CD4-positive, CD25-positive, alpha-beta regulatory T cell (primary cell): ENCODE data around the gene ELMO1. TPM values are rescaled to one million over a fixed set of nuclear protein-coding genes. Genes with fewer than 3 reads are reported as not detected.

Experiments used
- ATAC-seq, 2 donors: fragments of 150-1000 bp; cut with Tn5 transposase; one replicate each; pipeline ENCODE4 v1.10.0; 2021; ENCODE audit warnings: low read depth in 2 of 2, moderate number of reproducible peaks in 2 of 2, moderate library complexity in 1 of 2
- DNase-seq, 3 donors: peaks; one replicate each; pipeline versions ENCODE4 v3.0.0 to v3.0.0-alpha.2; 2012 to 2022; ENCODE audit warnings: mixed read lengths in 1 of 3
- H3K27ac ChIP-seq: one replicate; pipeline ENCODE4 v1.7.0; 2013; ENCODE audit warnings: mild to moderate bottlenecking, low read length; ENCODE audit not compliant: insufficient read depth, poor library complexity, severe bottlenecking
- H3K27me3 ChIP-seq: one replicate; pipeline ENCODE4 v1.7.0; 2013; ENCODE audit warnings: low read length; ENCODE audit not compliant: control insufficient read depth, insufficient read depth
- H3K36me3 ChIP-seq: one replicate; pipeline ENCODE4 v1.7.0; 2013; ENCODE audit warnings: mild to moderate bottlenecking, low read length, moderate library complexity; ENCODE audit not compliant: control insufficient read depth, insufficient read depth
- H3K4me1 ChIP-seq: 2 replicates; pipeline ENCODE4 v1.7.0; 2013; ENCODE audit warnings: mild to moderate bottlenecking, low read length; ENCODE audit not compliant: insufficient read depth, control insufficient read depth, poor library complexity, severe bottlenecking
- H3K4me3 ChIP-seq: one replicate; pipeline ENCODE4 v1.7.0; 2013; ENCODE audit warnings: low read depth, mild to moderate bottlenecking, low read length, moderate library complexity
- H3K9me3 ChIP-seq, 2 experiments: 1 replicate in 1 of 2; 2 replicates in 1 of 2; pipeline ENCODE4 v1.7.0; 2013; ENCODE audit warnings: low read length in 2 of 2, mild to moderate bottlenecking in 1 of 2, moderate library complexity in 1 of 2; ENCODE audit not compliant: control insufficient read depth in 2 of 2
- H3K27ac Mint-ChIP-seq, 3 donors: one replicate each; pipeline ENCODE4 v1.8.0; 2020 to 2022; ENCODE audit warnings: mild to moderate bottlenecking in 3 of 3, mixed read lengths in 3 of 3, moderate library complexity in 2 of 3
- H3K27me3 Mint-ChIP-seq: one replicate; pipeline ENCODE4 v1.8.0; 2022; ENCODE audit warnings: mild to moderate bottlenecking, mixed read lengths
- H3K36me3 Mint-ChIP-seq: one replicate; pipeline ENCODE4 v1.8.0; 2020; ENCODE audit warnings: mixed read lengths
- H3K4me1 Mint-ChIP-seq, 4 donors: one replicate each; pipeline ENCODE4 v1.8.0; 2020 to 2022; ENCODE audit warnings: mixed read lengths in 4 of 4, mild to moderate bottlenecking in 1 of 4
- H3K4me3 Mint-ChIP-seq, 4 donors: one replicate each; pipeline ENCODE4 v1.8.0; 2020 to 2022; ENCODE audit warnings: mild to moderate bottlenecking in 4 of 4, mixed read lengths in 4 of 4, moderate library complexity in 3 of 4
- H3K9me3 Mint-ChIP-seq, 7 donors: one replicate each; pipeline ENCODE4 v1.8.0; 2020 to 2022; ENCODE audit warnings: mixed read lengths in 7 of 7, mild to moderate bottlenecking in 3 of 7, moderate library complexity in 2 of 7
- polyA plus RNA-seq, 4 donors: library from polyadenylated mRNA; unstranded; fragments of 300-500 nt; fragmentation: Illumina TruSeq; gene quantifications; one replicate each; pipeline ENCODE4 v1.2.3, GENCODE V29; 2021
- total RNA-seq: library from RNA; stranded (reverse); gene quantifications from one replicate; pipeline ENCODE4 v1.2.3, GENCODE V29; 2022

The ELMO1 gene
- total and polyA plus RNA-seq, 5 donors from 2014 or later, result 39.5 to 162 (median 53.5) TPM

- no peak overlapping the region for H3K4me3 ChIP-seq
- Mint-ChIP-seq H3K4me3 (no peak overlapping the region), H3K27ac (no peak overlapping the region), H3K27me3 (no peaks in the 10 kb centered on the region), H3K36me3 (peaks cover 22% of the 10 kb centered on the region), H3K4me1 (peaks cover 6 to 27% (median 14%) of the 10 kb centered on the region in 4 donors), H3K9me3 (peaks cover 0 to 2% (median 0%) of the 10 kb centered on the region in 7 donors)
- no peak overlapping the region for H3K27ac ChIP-seq
- no peaks in the 10 kb centered on the region for H3K9me3 ChIP-seq
- H3K36me3 ChIP-seq, result peaks cover 2% of the 10 kb centered on the region
- no peaks in the 10 kb centered on the region for H3K4me1 ChIP-seq
- no peak for ATAC-seq
- DNase-seq, result no peak
- no peaks in the 10 kb centered on the region for H3K27me3 ChIP-seq
Measured at GRCh38 chr7:37062560-37062859, 386.2 kb downstream of the ELMO1 start.

- ATAC-seq (no peak), DNase-seq (no peak)
- Histone ChIP-seq H3K4me3 (no peak overlapping the region), H3K27ac (no peak overlapping the region), H3K9me3 (no peaks in the 10 kb centered on the region), H3K27me3 (no peaks in the 10 kb centered on the region), H3K36me3 (peaks cover 2% of the 10 kb centered on the region), H3K4me1 (no peaks in the 10 kb centered on the region)
- Mint-ChIP-seq H3K27me3 (no peaks in the 10 kb centered on the region), H3K36me3 (peaks cover 22% of the 10 kb centered on the region), H3K4me1 (peaks cover 6 to 27% (median 14%) of the 10 kb centered on the region in 4 donors), H3K9me3 (peaks cover 0 to 2% (median 0%) of the 10 kb centered on the region in 7 donors), H3K27ac (no peak overlapping the region), H3K4me3 (no peak overlapping the region)
Measured at GRCh38 chr7:37061849-37062559, 386.7 kb downstream of the ELMO1 start.

- Mint-ChIP-seq H3K4me3 (no peak overlapping the region), H3K4me1 (peaks cover 6 to 22% (median 9%) of the 10 kb centered on the region in 4 donors), H3K9me3 (peaks cover 0 to 2% (median 0%) of the 10 kb centered on the region in 7 donors), H3K27me3 (no peaks in the 10 kb centered on the region), H3K36me3 (peaks cover 30% of the 10 kb centered on the region), H3K27ac (no peak overlapping the region)
- Histone ChIP-seq H3K9me3 (no peaks in the 10 kb centered on the region), H3K4me3 (no peak overlapping the region), H3K27ac (no peak overlapping the region), H3K36me3 (peaks cover 9% of the 10 kb centered on the region), H3K27me3 (no peaks in the 10 kb centered on the region), H3K4me1 (no peaks in the 10 kb centered on the region)
- no peak for DNase-seq
- no peak for ATAC-seq
Measured at GRCh38 chr7:37056234-37056912, 392.3 kb downstream of the ELMO1 start.

GRCh38 chr7:37054624-37055241 lies 393.9 kb downstream of the ELMO1 start:
- Mint-ChIP-seq H3K4me1 (peaks cover 6 to 22% (median 9%) of the 10 kb centered on the region in 4 donors), H3K27ac (no peak overlapping the region)
- no peak overlapping the region for H3K4me3 ChIP-seq

GRCh38 chr7:37052705-37053104 lies 396.0 kb downstream of the ELMO1 start:
- ATAC-seq (no peak), DNase-seq (peak in 1 of 3 donors; percentile 21)
- H3K4me1 Mint-ChIP-seq, result peaks cover 6 to 24% (median 12%) of the 10 kb centered on the region in 4 donors
- no peaks in the 10 kb centered on the region for H3K9me3 ChIP-seq
- peaks cover 7% of the 10 kb centered on the region for H3K36me3 ChIP-seq
- H3K4me1 ChIP-seq, result no peaks in the 10 kb centered on the region
- no peak overlapping the region for H3K4me3 Mint-ChIP-seq
- H3K27ac Mint-ChIP-seq, result no peak overlapping the region
- H3K9me3 Mint-ChIP-seq, result peaks cover 0 to 2% (median 0%) of the 10 kb centered on the region in 7 donors
- no peaks in the 10 kb centered on the region for H3K27me3 ChIP-seq
- H3K4me3 ChIP-seq, result no peak overlapping the region
- peaks cover 33% of the 10 kb centered on the region for H3K36me3 Mint-ChIP-seq
- no peaks in the 10 kb centered on the region for H3K27me3 Mint-ChIP-seq
- H3K27ac ChIP-seq, result no peak overlapping the region

More at GRCh38 chr7:37054624-37055241, 393.9 kb downstream of the ELMO1 start:
- Mint-ChIP-seq H3K4me3 (no peak overlapping the region), H3K9me3 (peaks cover 0 to 2% (median 0%) of the 10 kb centered on the region in 7 donors), H3K27me3 (no peaks in the 10 kb centered on the region), H3K36me3 (peaks cover 31% of the 10 kb centered on the region)
- no peaks in the 10 kb centered on the region for H3K27me3 ChIP-seq
- no peak overlapping the region for H3K27ac ChIP-seq
- H3K4me1 ChIP-seq, result no peaks in the 10 kb centered on the region
- H3K36me3 ChIP-seq, result peaks cover 9% of the 10 kb centered on the region
- no peak for DNase-seq
- no peak for ATAC-seq
- H3K9me3 ChIP-seq, result no peaks in the 10 kb centered on the region

GRCh38 chr7:37050801-37051200 lies 397.9 kb downstream of the ELMO1 start:
- no peak for DNase-seq
- Histone ChIP-seq H3K27me3 (no peaks in the 10 kb centered on the region), H3K4me3 (no peak overlapping the region), H3K9me3 (no peaks in the 10 kb centered on the region), H3K4me1 (no peaks in the 10 kb centered on the region), H3K36me3 (peaks cover 2% of the 10 kb centered on the region), H3K27ac (no peak overlapping the region)
- Mint-ChIP-seq H3K36me3 (peaks cover 29% of the 10 kb centered on the region), H3K27me3 (no peaks in the 10 kb centered on the region), H3K27ac (no peak overlapping the region), H3K4me3 (no peak overlapping the region), H3K9me3 (peaks cover 0 to 2% (median 0%) of the 10 kb centered on the region in 7 donors), H3K4me1 (peaks cover 6 to 30% (median 19%) of the 10 kb centered on the region in 4 donors)
- ATAC-seq, result no peak

GRCh38 chr7:37048674-37049073 lies 400.0 kb downstream of the ELMO1 start:
- H3K36me3 ChIP-seq, result no peaks in the 10 kb centered on the region
- H3K4me1 ChIP-seq, result no peaks in the 10 kb centered on the region
- H3K36me3 Mint-ChIP-seq, result peaks cover 30% of the 10 kb centered on the region
- H3K9me3 ChIP-seq, result no peaks in the 10 kb centered on the region
- no peaks in the 10 kb centered on the region for H3K27me3 ChIP-seq
- H3K27ac ChIP-seq, result no peak overlapping the region
- no peaks in the 10 kb centered on the region for H3K27me3 Mint-ChIP-seq
- peaks cover 6 to 32% (median 18%) of the 10 kb centered on the region in 4 donors for H3K4me1 Mint-ChIP-seq
- DNase-seq, result no peak
- no peak overlapping the region for H3K4me3 Mint-ChIP-seq
- no peak for ATAC-seq
- no peak overlapping the region for H3K4me3 ChIP-seq
- H3K9me3 Mint-ChIP-seq, result peaks cover 0 to 1% (median 0%) of the 10 kb centered on the region in 7 donors
- H3K27ac Mint-ChIP-seq, result no peak overlapping the region
